T-helper 1 cell treated with Interleukin-12 subunit alpha and Interleukin-12 subunit beta and Interleukin-4 antibody, amounts not matched to agents 30 ng/mL and 1 ng/mL, for 36 hours (primary cell): ENCODE data around the gene TNIK. TPM values are rescaled to one million over a fixed set of nuclear protein-coding genes. Genes with fewer than 3 reads are reported as not detected.
"Not testable (repeated sequence)": the region's sequence is repeated elsewhere in the genome, so short reads cannot be mapped to it uniquely, and the experiment has no call there.

Experiments
- intact Hi-C: fragments of 100-400 bp; cut with micrococcal nuclease; formaldehyde crosslinking; loops from one replicate; pipeline ENCODE4 v1.15.1; 2024
- total RNA-seq: library from RNA; stranded (reverse); gene quantifications from 2 replicates; pipeline ENCODE4 v1.2.3, GENCODE V29; 2022

TNIK gene
- total RNA-seq, 1 donor from 2014 or later: 51.5 TPM

GRCh38 chr3:171155122-171155700 lies 305.0 kb downstream of the TNIK start:
- intact Hi-C loops: no loop called here

- intact Hi-C loops: no loop called here
These were observed 309.3 kb downstream of the TNIK start for GRCh38 chr3:171150945-171151344.

- intact Hi-C loops: no loop called here
These were observed 310.6 kb downstream of the TNIK start for GRCh38 chr3:171149526-171150116.

GRCh38 chr3:171145798-171146197 lies 314.4 kb downstream of the TNIK start:
- intact Hi-C loops: no loop called here

GRCh38 chr3:171142985-171143384 lies 317.2 kb downstream of the TNIK start:
- intact Hi-C loops: no loop called here

GRCh38 chr3:171140246-171140645 lies 320.0 kb downstream of the TNIK start:
- intact Hi-C loops: no loop called here

GRCh38 chr3:171138027-171138426 lies 322.2 kb downstream of the TNIK start:
- intact Hi-C loops: no loop called here

- intact Hi-C loops: no loop called here
These were observed 324.7 kb downstream of the TNIK start for GRCh38 chr3:171135549-171135948.

- intact Hi-C loops: no loop called here
These were observed 326.2 kb downstream of the TNIK start for GRCh38 chr3:171133796-171134569.

GRCh38 chr3:171133337-171133736 lies 326.9 kb downstream of the TNIK start:
- intact Hi-C loops: no loop called here

GRCh38 chr3:171132873-171133272 lies 327.3 kb downstream of the TNIK start:
- intact Hi-C loops: no loop called here

GRCh38 chr3:171129827-171130226 lies 330.4 kb downstream of the TNIK start:
- intact Hi-C loops: no loop called here

- intact Hi-C loops: no loop called here
These were observed 332.6 kb downstream of the TNIK start for GRCh38 chr3:171127611-171128010.

- intact Hi-C loops: no loop called here
These were observed 333.6 kb downstream of the TNIK start for GRCh38 chr3:171126478-171127209.

- intact Hi-C loops: no loop called here
These were observed 335.2 kb downstream of the TNIK start for GRCh38 chr3:171125010-171125409.

- intact Hi-C loops: no loop called here
These were observed 336.3 kb downstream of the TNIK start for GRCh38 chr3:171123915-171124314.

GRCh38 chr3:171122861-171123260 lies 337.3 kb downstream of the TNIK start:
- intact Hi-C loops: no loop called here

- intact Hi-C loops: no loop called here
These were observed 338.0 kb downstream of the TNIK start for GRCh38 chr3:171122240-171122639.

- intact Hi-C loops: no loop called here
These were observed 338.4 kb downstream of the TNIK start for GRCh38 chr3:171121801-171122200.

- intact Hi-C loops: not testable (repeated sequence)
These were observed 340.8 kb downstream of the TNIK start for GRCh38 chr3:171119402-171119801.

- intact Hi-C loops: not testable (repeated sequence)
These were observed 341.2 kb downstream of the TNIK start for GRCh38 chr3:171118993-171119392.

- intact Hi-C loops: no loop called here
These were observed 343.3 kb downstream of the TNIK start for GRCh38 chr3:171116824-171117395.
